HepG2 (cell line): ENCODE data around the gene TUBB4B. TPM values are rescaled to one million over a fixed set of nuclear protein-coding genes. Genes with fewer than 3 reads are reported as not detected.

Source experiments
- AGO2 ChIP-seq: fragments of 200-400 bp; formaldehyde crosslinking; optimal IDR thresholded peaks from 2 replicates; pipeline ENCODE3; 2017; ENCODE audit warnings: mild to moderate bottlenecking, low read depth, low read length, moderate library complexity
- ARHGAP35 ChIP-seq: sonication (generic); formaldehyde crosslinking; IDR thresholded peaks from 2 replicates; pipeline ENCODE4 v1.9.0; 2022; ENCODE audit warnings: mild to moderate bottlenecking, inconsistent platforms, moderate library complexity, missing genetic modification reagents, borderline replicate concordance
- ARNT2 ChIP-seq: sonication (generic); formaldehyde crosslinking; IDR thresholded peaks from 2 replicates; pipeline ENCODE4 v1.8.0; 2022; ENCODE audit warnings: mild to moderate bottlenecking, low read depth, missing genetic modification reagents, moderate library complexity
- ATF7 ChIP-seq, 2 experiments: fragments of 450-650 bp in 1 of 2; sonication (generic) in 1 of 2; formaldehyde crosslinking in 1 of 2; IDR thresholded peaks; 2 replicates each; pipeline versions ENCODE4 v1.4.0 to v1.6.1; 2016 to 2020; ENCODE audit warnings: antibody characterized with exemption in 1 of 2, mild to moderate bottlenecking in 1 of 2, missing genetic modification reagents in 1 of 2
- ATF7-NPFF ChIP-seq: sonication (generic); formaldehyde crosslinking; IDR thresholded peaks from 2 replicates; pipeline ENCODE4 v1.8.1; 2023; ENCODE audit warnings: mild to moderate bottlenecking, low read depth, missing genetic modification reagents, moderate library complexity
- EEA1 ChIP-seq: sonication (generic); formaldehyde crosslinking; IDR thresholded peaks from 2 replicates; pipeline ENCODE4 v1.5.1; 2020; ENCODE audit warnings: mild to moderate bottlenecking, missing genetic modification reagents, borderline replicate concordance
- ELK4 ChIP-seq: sonication (generic); formaldehyde crosslinking; IDR thresholded peaks from 2 replicates; pipeline ENCODE4 v1.9.0; 2021; ENCODE audit warnings: missing genetic modification reagents, borderline replicate concordance
- GATAD1 ChIP-seq: IDR thresholded peaks from 2 replicates; pipeline ENCODE4 v1.6.1; 2016; ENCODE audit warnings: missing genetic modification reagents, missing compliant biosample characterization
- SAP130 ChIP-seq: IDR thresholded peaks from 2 replicates; pipeline ENCODE4 v1.6.1; 2016; ENCODE audit warnings: low read depth
- SP2 ChIP-seq: sonication (generic); formaldehyde crosslinking; IDR thresholded peaks from 2 replicates; pipeline ENCODE4 v1.5.1; 2020; ENCODE audit warnings: mild to moderate bottlenecking, missing genetic modification reagents
- UBTF ChIP-seq: sonication (generic); formaldehyde crosslinking; IDR thresholded peaks from 2 replicates; pipeline ENCODE4 v1.4.0; 2020; ENCODE audit warnings: mild to moderate bottlenecking, missing genetic modification reagents
- ZNF251 ChIP-seq: sonication (generic); formaldehyde crosslinking; IDR thresholded peaks from 2 replicates; pipeline ENCODE4 v1.9.0; 2021; ENCODE audit warnings: mild to moderate bottlenecking, missing genetic modification reagents
- ZNF33A ChIP-seq: sonication (generic); formaldehyde crosslinking; IDR thresholded peaks from 2 replicates; pipeline ENCODE4 v1.5.1; 2020; ENCODE audit warnings: missing genetic modification reagents, mild to moderate bottlenecking, moderate library complexity, borderline replicate concordance
- ZNF446 ChIP-seq: sonication (generic); formaldehyde crosslinking; IDR thresholded peaks from 2 replicates; pipeline ENCODE4 v1.5.0; 2020; ENCODE audit warnings: mild to moderate bottlenecking, missing genetic modification reagents
- ZNF597 ChIP-seq: sonication (generic); formaldehyde crosslinking; IDR thresholded peaks from 2 replicates; pipeline ENCODE4 v1.5.0; 2020; ENCODE audit warnings: missing genetic modification reagents
- ZNF687 ChIP-seq: sonication (generic); formaldehyde crosslinking; IDR thresholded peaks from 2 replicates; pipeline ENCODE4 v1.5.1; 2020; ENCODE audit warnings: mild to moderate bottlenecking, missing genetic modification reagents, moderate library complexity
- ZNF691 ChIP-seq: sonication (generic); formaldehyde crosslinking; IDR thresholded peaks from 2 replicates; pipeline ENCODE4 v1.4.0; 2020; ENCODE audit warnings: missing genetic modification reagents, low read depth, mild to moderate bottlenecking, borderline replicate concordance
- ZNF709 ChIP-seq: sonication (generic); formaldehyde crosslinking; IDR thresholded peaks from 2 replicates; pipeline ENCODE4 v1.5.0; 2020; ENCODE audit warnings: mild to moderate bottlenecking, missing genetic modification reagents
- ZNF720 ChIP-seq: sonication (generic); formaldehyde crosslinking; IDR thresholded peaks from 2 replicates; pipeline ENCODE4 v1.4.0; 2020; ENCODE audit warnings: missing genetic modification reagents
- ZSCAN21 ChIP-seq: sonication (generic); formaldehyde crosslinking; IDR thresholded peaks from 2 replicates; pipeline ENCODE4 v1.8.0; 2022; ENCODE audit warnings: mild to moderate bottlenecking, missing genetic modification reagents, moderate library complexity, borderline replicate concordance
- polyA plus RNA-seq, 8 experiments: library from polyadenylated mRNA; depleted of rRNA in 3 of 8; stranded (reverse) in 7 of 8; unstranded in 1 of 8; fragments of >200 nt; fragmentation: Illumina TruSeq in 4 of 8; extraction: Trizol in 4 of 8; gene quantifications; 2 replicates each; pipeline versions ENCODE4 v1.2.1 to v1.2.3, GENCODE V29; 2011 to 2016; ENCODE audit warnings: low read depth in 4 of 8, missing spikeins in 1 of 8, mixed read lengths in 1 of 8; ENCODE audit not compliant: insufficient read depth in 1 of 8
- total RNA-seq, 5 experiments: library from RNA; depleted of rRNA; stranded (reverse); fragments of >200 nt; fragmentation: Illumina TruSeq; extraction: Trizol; gene quantifications; 2 replicates each; pipeline ENCODE4 v1.2.3, GENCODE V29; 2016; ENCODE audit warnings: low read depth in 1 of 5

The TUBB4B gene
- total and polyA plus RNA-seq, 2 of the 13 experiments (the other 11 are each of a cell fraction or from before 2014, with no cell fraction given): 182 to 412 TPM

- TF ChIP-seq SP2: no peak
- no peak for TF ChIP-seq ZNF33A
- peak; percentile 48 for TF ChIP-seq AGO2
- TF ChIP-seq SAP130 (CRISPR knock-in tag): peak; percentile 16; the same call in 1 of the 2 replicates
- TF ChIP-seq GATAD1 (CRISPR knock-in tag): no peak
- peak; percentile 50; the same call in 1 of the 2 replicates for TF ChIP-seq UBTF (CRISPR knock-in tag)
- TF ChIP-seq ZNF251 (CRISPR knock-in tag): no peak
- TF ChIP-seq ELK4 (CRISPR knock-in tag): no peak
- no peak for TF ChIP-seq ZSCAN21 (CRISPR knock-in tag)
- 0 out of 2 replicates have a peak, but pooled peaks have one; percentile 48 for TF ChIP-seq ZNF446 (CRISPR knock-in tag)
- no peak for TF ChIP-seq ARHGAP35
- no peak for TF ChIP-seq EEA1 (CRISPR knock-in tag)
- no peak for TF ChIP-seq ZNF597
- TF ChIP-seq ARNT2 (CRISPR knock-in tag): no peak
- no peak for TF ChIP-seq ATF7 (IDR thresholded peaks at IDR 0.05)
- no peak for TF ChIP-seq ATF7 (CRISPR knock-in tag; IDR thresholded peaks at IDR 0.05)
- no peak for TF ChIP-seq ZNF691 (CRISPR knock-in tag)
- TF ChIP-seq ZNF720: no peak
- TF ChIP-seq ATF7-NPFF (CRISPR knock-in tag): 0 out of 2 replicates have a peak, but pooled peaks have one; percentile 15
- TF ChIP-seq ZNF687 (CRISPR knock-in tag): peak; percentile 36; the same call in 1 of the 2 replicates
- 0 out of 2 replicates have a peak, but pooled peaks have one; percentile 38 for TF ChIP-seq ZNF709
Observed at GRCh38 chr9:137198902-137199283, 42.2 kb upstream of the TUBB4B start (continued).
